GM21360 (cell line): Measurements from ENCODE around the gene PURA.

Experiments
- ATAC-seq: cut with Tn5 transposase; IDR thresholded peaks from one replicate; pipeline ENCODE4 v1.9.1; 2021; ENCODE audit warnings: mild to moderate bottlenecking, moderate library complexity; ENCODE audit not compliant: unreplicated experiment

The PURA gene

GRCh38 chr5:140109759-140110645, 3.9 kb upstream of the PURA start:
- no peak for ATAC-seq

GRCh38 chr5:140110646-140110957, 3.3 kb upstream of the PURA start:
- ATAC-seq = no peak

GRCh38 chr5:140111011-140111858, 2.7 kb upstream of the PURA start:
- ATAC-seq = no peak

GRCh38 chr5:140111859-140112551, 1.9 kb upstream of the PURA start:
- no peak for ATAC-seq

- ATAC-seq = no peak
These were observed 1.2 kb upstream of the PURA start for GRCh38 chr5:140112685-140113179.

GRCh38 chr5:140113180-140113698, 670 bp upstream of the PURA start:
- peak; percentile 6 for ATAC-seq

- peak; percentile 22 for ATAC-seq
These were observed 654 bp downstream of the PURA start for GRCh38 chr5:140114341-140115185.

- ATAC-seq = no peak
These were observed 1.2 kb downstream of the PURA start for GRCh38 chr5:140115186-140115500.

GRCh38 chr5:140116716-140117115, 2.8 kb downstream of the PURA start:
- no peak for ATAC-seq

GRCh38 chr5:140117523-140117922, 3.6 kb downstream of the PURA start:
- ATAC-seq = no peak

GRCh38 chr5:140118302-140118936, 4.5 kb downstream of the PURA start:
- no peak for ATAC-seq

- ATAC-seq = no peak
These were observed 11.7 kb downstream of the PURA start, which contains the start of gene IGIP for GRCh38 chr5:140125637-140126036. Gene IGIP (plus strand): TSS chr5:140125937. CDS start chr5:140128477, 2,540 bp downstream.

- no peak for ATAC-seq
These were observed 12.6 kb downstream of the PURA start for GRCh38 chr5:140126315-140127012.

GRCh38 chr5:140128376-140128775, 14.5 kb downstream of the PURA start:
- no peak for ATAC-seq

GRCh38 chr5:140130949-140131733, 17.2 kb downstream of the PURA start:
- no peak for ATAC-seq

GRCh38 chr5:140131967-140132409, 18.1 kb downstream of the PURA start:
- no peak for ATAC-seq

- ATAC-seq = no peak
These were observed 19.7 kb downstream of the PURA start for GRCh38 chr5:140133514-140134167.
